IPS DF 6.9 (cell line): ENCODE measurements around the gene STK35.
"Not testable (repeated sequence)": the region's sequence is repeated elsewhere in the genome, so short reads cannot be mapped to it uniquely, and the experiment has no call there.

Experiments used
- DNase-seq: peaks from one replicate; pipeline ENCODE4 v3.0.0-alpha.2; 2013; ENCODE audit warnings: low read depth, low spot score
- H3K27ac ChIP-seq: one replicate; pipeline ENCODE4 v1.5.1; 2013; ENCODE audit warnings: low read length, control low read depth
- H3K27me3 ChIP-seq: 2 replicates; pipeline ENCODE4 v1.6.1; 2013; ENCODE audit warnings: mild to moderate bottlenecking, low read length; ENCODE audit not compliant: control insufficient read depth, insufficient read depth
- H3K36me3 ChIP-seq: 2 replicates; pipeline ENCODE4 v1.6.1; 2013; ENCODE audit warnings: low read length; ENCODE audit not compliant: control insufficient read depth, insufficient read depth
- H3K4me1 ChIP-seq: 2 replicates; pipeline ENCODE4 v1.6.1; 2013; ENCODE audit warnings: low read length; ENCODE audit not compliant: control insufficient read depth, insufficient read depth
- H3K4me3 ChIP-seq: 2 replicates; pipeline ENCODE4 v1.5.1; 2013; ENCODE audit warnings: mild to moderate bottlenecking, low read length
- H3K9me3 ChIP-seq: 2 replicates; pipeline ENCODE4 v1.6.1; 2013; ENCODE audit warnings: low read length, inconsistent platforms; ENCODE audit not compliant: control insufficient read depth, insufficient read depth
- WGBS: extraction: QIAGEN DNeasy Blood & Tissue Kit; methylation state at CpG from one replicate; pipeline ENCODE4 v1.1.7; 2013; ENCODE audit warnings: mixed read lengths, missing lambda C conversion rate; ENCODE audit not compliant: insufficient read length, insufficient coverage; 5-methylcytosine and 5-hydroxymethylcytosine counted together

STK35 gene

DNA sequence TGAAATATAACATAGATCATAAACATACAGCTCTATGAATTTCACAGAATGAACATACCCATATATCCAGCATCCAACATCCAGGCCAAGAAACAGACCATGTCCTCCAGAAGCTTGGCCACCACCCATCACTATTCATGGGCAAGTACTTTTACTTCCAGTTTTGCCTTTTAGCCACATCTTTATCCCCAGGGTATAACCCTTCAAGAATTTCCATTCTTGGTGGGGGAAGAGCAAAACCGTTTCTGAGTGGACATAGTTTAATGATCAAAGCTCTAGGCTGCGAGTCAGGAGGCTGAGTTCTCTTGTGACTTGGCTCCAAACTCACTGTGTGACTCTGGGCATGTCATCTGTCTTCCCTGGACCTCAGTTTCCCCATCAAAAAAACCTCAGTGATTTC, 78.3 kb downstream of the STK35 start:
- Histone ChIP-seq H3K4me3 (no peak overlapping the region), H3K27ac (no peak overlapping the region), H3K36me3 (no peaks in the 10 kb centered on the region), H3K9me3 (no peaks in the 10 kb centered on the region), H3K4me1 (no peaks in the 10 kb centered on the region), H3K27me3 (no peaks in the 10 kb centered on the region)
- WGBS = no CpG with 5 or more reads among the region's 2 CpGs
- no peak for DNase-seq

DNA sequence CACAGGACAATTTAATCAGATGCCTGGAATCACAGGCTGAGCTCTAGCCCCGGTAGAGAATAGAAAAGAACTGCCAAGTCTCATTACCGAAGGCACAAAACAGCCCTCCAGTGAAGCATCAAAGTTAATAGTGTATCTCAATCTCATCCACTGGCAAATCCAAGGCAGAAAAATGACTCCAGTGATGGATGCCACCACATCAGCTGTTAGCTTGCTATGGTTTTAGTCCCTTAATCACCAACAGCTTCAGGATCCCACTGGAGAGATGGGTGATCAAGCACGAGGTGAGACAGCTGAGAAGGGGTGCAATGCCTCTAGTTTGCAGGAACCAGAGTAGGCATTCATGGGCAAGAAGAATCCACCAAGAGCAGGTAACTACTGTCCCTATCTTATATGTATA, 81.8 kb downstream of the STK35 start:
- no CpG with 5 or more reads among the region's 3 CpGs for WGBS
- no peaks in the 10 kb centered on the region for H3K27me3 ChIP-seq
- H3K4me1 ChIP-seq = no peaks in the 10 kb centered on the region
- no peaks in the 10 kb centered on the region for H3K36me3 ChIP-seq
- H3K4me3 ChIP-seq = no peak overlapping the region
- no peaks in the 10 kb centered on the region for H3K9me3 ChIP-seq
- H3K27ac ChIP-seq = no peak overlapping the region
- no peak for DNase-seq

DNA sequence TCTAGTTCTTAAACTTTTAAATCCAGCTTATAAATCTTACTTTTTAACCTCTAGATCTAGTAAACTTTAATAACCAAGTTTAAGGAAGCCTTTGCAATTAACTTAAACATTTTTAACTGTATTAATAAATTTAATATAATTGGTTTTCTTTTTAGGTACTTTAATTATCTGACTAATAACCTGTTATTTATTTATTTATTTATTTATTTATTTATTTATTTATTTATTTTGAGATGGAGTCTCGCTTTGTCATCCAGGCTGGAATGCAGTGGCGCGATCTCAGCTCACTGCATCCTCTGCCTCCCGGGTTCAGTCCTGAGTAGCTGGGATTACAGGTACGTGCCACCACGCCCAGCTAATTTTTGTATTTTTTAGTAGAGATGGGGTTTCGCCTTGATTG, 83.3 kb downstream of the STK35 start:
- not testable (repeated sequence) for DNase-seq, H3K4me3 ChIP-seq, H3K9me3 ChIP-seq, H3K36me3 ChIP-seq, H3K4me1 ChIP-seq, H3K27me3 ChIP-seq, H3K27ac ChIP-seq
- WGBS = no CpG with 5 or more reads among the region's 7 CpGs

DNA sequence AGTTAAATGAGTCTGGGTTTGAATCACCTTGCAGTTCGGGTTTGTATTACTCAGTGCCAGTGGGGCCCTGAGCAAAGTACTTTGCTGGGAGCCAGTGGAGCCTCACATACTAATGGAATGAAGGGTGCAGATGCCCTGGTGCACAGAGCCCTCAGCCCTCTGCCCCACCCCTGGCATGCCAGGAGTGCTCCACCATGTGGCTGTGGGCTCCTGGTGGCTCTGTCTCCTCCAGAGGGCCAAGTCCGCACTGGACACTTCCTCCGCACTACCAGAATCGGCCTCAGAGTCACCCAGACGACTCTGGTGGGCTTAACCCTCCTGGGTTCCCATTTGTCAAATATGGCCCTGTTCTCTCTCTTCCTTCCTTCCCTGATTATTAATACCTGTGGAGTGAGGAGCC, 94.0 kb downstream of the STK35 start:
- Histone ChIP-seq H3K4me1 (no peaks in the 10 kb centered on the region), H3K4me3 (no peak overlapping the region), H3K27me3 (no peaks in the 10 kb centered on the region), H3K36me3 (no peaks in the 10 kb centered on the region; the same call in 1 of the 2 replicates), H3K9me3 (no peaks in the 10 kb centered on the region), H3K27ac (no peak overlapping the region)
- no CpG with 5 or more reads among the region's 5 CpGs for WGBS
- no peak for DNase-seq

DNA sequence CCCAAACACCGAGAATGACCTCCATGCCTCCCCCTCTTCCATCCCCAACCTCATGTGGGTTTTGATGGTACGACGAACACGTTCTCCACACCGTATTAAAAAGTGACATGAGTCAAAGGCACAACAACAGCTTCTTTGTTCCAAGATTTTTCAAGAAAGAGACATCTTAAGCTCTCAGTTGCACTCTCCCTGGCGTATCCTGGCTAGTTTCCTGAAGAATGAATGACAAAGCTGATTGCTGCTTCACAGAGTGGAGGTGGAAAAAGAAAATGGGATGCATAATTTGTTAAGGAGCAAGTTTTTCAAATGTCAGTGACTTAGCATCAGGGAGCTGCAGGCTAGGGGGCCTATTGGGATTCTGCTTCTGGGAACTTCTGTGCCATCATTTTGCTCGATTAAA, 95.5 kb downstream of the STK35 start:
- no CpG with 5 or more reads among the region's 7 CpGs for WGBS
- Histone ChIP-seq H3K4me3 (no peak overlapping the region), H3K27ac (no peak overlapping the region), H3K36me3 (no peaks in the 10 kb centered on the region; the same call in 1 of the 2 replicates), H3K4me1 (no peaks in the 10 kb centered on the region), H3K9me3 (no peaks in the 10 kb centered on the region), H3K27me3 (no peaks in the 10 kb centered on the region)
- no peak for DNase-seq
